Measurements from ENCODE around the gene MRTFA.

MRTFA gene

DNA sequence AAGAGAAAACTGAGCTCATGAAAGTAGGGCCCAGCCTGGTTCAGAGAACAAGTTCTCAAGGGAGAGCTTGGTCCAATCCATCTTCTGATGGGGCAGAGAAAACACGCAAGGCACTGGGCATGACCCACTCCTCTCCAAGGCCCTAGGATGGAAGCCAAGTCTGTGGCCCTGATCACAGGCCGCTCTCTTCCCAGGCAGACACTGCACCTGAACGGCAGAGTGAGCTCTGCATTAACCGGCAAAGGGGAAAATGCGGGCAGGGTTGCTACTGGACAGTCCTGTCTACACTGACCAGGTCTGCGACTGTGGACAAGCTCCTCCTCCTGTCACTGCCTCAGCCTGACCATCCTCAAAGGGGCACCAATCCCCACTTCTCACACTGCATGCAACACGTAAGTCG, 216.8 kb downstream of the MRTFA start:
- no peak for DNase-seq

DNA sequence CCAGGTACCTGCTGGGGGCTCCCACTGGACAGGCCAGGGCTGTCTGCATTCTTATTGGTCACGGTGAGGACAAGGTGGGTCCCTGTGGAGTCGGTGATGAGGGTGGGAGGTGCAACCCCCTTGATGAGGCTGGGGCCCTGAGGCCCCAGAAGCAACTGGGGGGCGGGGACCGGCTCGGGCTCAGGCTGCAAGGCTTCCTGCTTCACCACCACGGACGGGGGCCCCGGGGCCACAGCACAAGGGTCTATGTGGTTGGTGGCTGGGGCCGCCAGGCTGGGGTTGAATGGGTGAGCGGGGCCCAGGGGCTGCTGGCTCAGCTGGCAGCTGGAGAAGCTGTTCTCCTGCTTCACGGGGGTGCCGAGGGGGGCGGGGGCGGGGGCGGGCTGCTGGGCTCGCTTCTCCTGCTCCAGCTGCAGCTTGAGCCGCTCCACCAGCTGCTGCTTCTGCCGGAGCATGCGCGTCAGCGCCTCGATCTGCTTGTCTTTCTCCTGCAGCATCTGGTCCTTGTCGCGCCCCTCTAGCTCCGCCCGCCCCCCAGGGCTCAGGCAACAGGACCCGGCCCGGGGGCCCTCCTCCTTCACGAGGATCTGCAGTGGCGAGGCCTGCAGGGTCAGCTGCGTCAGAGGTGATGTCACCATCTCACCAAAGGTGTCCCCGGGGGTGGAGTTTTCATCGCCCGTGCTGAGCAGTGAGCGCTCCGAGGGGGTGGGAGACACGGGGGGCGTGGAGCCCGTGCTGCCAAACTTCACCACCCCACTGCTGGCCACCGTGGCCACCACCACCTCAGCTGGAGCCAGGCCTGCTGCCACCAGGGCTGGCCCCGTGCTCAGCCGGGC, 217.9 kb downstream of the MRTFA start:
- no peak for DNase-seq

GRCh38 chr22:40417881-40418280, 218.6 kb downstream of the MRTFA start:
- no peak for DNase-seq

GRCh38 chr22:40417041-40417440, 219.5 kb downstream of the MRTFA start:
- no peak for DNase-seq

DNA sequence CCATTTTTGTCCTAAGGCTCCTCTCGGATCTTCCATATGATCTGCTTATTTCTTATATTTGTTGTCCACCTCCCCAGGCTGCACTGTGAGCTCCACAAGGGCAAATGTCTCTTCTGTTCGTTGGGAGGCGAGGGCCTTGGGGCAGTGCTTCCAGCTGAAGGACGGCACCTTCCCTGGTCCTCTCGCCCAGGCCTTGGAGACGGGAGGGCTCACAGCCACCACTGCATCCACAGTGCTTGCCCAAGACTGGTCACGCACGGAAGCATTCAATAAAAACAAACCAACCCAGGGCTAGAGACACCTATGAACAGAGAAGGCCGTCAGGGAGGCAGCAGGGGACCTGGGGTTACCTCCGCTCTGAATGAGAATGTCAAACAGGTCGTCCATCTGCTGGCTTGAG, 219.9 kb downstream of the MRTFA start:
- DNase-seq, result no peak

GRCh38 chr22:40416267-40416570, 220.3 kb downstream of the MRTFA start:
- DNase-seq, result no peak

DNA sequence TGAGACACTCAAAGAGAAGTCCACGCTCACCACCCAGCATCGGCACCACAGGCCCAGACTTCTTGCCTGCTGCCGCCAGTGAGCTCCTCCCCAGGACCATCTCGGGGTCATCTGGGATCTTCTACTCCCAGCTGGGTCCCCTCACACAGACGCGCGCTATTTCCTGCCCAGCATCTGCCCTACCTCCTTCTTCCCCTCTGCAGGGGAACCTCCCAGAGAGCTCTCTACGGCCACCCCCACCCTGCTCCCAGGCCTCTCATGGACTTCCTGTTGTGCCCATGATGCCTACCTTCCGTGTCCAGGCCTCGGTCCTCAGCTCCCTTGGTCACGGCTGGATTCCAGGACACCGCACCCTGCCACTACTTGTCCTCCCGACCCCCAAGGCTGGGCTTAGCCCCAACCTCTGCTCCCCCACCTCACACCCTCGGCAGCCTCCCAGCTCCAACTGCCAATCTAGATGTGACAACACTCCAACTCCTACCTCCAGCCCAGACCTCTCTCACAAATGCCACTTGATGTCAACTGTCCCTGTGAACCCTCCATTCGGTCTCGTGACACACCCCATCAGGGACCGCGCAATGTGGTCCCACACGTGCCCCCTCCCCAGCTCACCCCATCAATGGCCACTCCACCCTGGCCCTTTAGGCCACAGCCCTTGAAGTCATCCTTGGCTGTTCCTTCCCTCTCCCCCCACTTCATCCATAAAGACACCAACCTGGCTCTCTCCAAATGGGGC, 220.8 kb downstream of the MRTFA start:
- DNase-seq, result no peak

DNA sequence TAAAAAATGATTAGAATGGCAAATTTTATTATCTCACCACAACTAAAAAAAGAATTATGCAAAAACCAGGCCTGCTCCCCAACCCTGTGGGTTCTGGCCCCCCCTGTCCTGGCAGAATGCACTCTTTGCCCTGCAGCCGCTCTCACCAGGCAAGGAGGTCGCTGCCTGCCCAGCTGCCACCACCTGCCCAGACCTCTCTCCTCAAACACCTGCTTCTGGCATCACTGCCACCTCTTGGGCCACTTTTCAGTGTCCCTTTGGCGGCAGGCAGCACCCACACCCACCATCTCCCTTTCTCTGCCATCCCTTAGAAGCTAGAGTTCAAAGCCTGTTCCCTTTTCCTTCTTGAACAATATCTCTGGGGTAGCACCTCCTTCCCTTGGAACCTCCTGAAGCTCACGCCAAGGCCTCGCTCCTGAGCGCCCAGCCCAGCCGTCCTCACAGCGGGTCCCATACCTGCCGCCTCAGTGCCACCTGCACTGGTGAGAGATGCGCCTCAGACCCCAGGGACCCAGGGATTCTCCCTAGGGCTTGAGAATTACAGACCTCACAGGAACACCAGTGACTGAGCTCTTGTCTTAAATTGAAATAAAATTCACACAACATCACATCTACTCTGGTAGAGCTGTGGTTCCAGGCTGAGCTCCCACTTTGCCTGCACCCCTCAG, 221.5 kb downstream of the MRTFA start:
- no peak for DNase-seq

DNA sequence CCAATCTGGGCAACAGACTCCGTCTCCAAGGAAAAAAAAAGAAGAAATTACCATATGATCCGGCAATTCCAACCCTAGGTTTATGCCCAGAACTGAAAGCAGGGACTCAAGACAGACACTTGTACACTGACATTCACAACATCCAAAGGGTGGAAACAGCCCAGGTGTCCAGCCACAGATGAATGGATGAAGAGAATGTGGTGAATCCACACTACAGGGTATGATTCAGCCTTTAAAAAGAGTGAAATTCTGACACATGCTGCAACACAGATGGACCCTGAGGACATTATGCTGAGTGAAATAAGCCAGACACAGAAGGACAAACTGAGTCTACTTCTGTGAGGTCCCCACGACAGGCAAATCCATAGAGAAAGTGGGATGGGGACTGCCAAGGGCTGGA, 222.2 kb downstream of the MRTFA start:
- no peak for DNase-seq

DNA sequence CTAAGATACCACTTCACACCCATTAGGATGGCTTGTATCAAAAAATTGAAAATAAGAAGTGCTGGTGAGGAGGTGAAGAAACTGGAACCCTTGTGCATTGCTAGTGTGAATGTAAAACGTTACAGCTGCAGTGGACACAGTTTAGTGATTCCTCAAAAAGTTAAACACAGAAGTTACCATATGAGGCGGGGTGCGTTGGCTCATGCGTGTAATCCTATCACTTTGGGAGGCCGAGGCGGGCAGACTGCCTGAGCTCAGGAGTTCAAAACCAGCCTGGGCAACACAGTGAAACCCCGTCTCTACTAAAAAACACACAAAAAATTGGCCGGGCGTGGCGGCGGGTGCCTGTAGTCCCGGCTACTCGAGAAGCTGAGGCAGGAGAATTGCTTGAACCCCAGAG, 222.6 kb downstream of the MRTFA start:
- DNase-seq, result no peak

GRCh38 chr22:40412441-40412840, 224.1 kb downstream of the MRTFA start:
- DNase-seq, result no peak

- no peak for DNase-seq
Measured at GRCh38 chr22:40411506-40411861, 225.0 kb downstream of the MRTFA start.

GRCh38 chr22:40410731-40411505, 225.6 kb downstream of the MRTFA start:
- DNase-seq, result no peak

DNA sequence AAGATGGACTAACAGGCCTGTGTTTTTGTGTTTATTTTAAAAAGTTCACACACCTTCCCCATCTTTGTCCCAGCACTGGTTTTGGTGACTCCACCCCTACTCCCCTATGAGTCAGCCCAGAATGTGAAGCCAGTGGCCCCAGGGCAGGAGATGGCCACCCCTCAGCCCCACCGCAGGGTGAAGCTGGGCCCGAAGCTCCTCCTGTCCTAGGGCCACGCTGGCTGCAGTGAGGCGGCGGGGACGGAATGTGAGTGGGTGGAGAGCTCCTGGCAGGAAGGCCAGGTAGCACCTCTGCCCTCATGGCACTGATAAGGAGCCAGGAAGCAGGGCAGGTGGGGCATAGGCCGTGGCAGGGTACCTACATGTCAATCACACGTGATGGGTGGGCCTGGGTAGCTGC, 226.2 kb downstream of the MRTFA start:
- DNase-seq, result no peak

DNA sequence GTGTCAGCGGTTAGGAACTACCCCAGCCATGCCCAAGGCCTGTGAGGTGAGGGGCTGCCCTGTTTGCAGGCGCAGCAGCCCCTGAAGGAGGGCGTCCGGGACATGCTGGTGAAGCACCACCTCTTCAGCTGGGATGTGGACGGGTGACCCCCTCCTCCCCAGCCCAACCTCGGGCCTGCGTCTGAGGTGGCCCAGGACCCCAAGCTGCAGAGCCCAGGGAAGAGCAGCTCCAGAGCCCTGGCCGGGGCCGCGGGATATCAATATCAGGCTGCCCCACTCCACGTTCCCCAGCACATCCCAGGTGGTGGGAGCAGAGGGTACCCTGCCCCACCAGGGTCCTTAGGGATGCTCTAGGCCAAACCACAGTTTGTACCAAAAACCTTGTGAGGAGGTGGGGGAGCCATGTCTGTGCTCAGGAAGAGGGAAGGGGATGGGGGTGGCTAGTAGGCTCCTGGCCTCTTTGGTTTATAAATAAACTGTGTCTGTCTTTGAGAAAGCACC, 226.9 kb downstream of the MRTFA start:
- DNase-seq, result no peak

- DNase-seq, result no peak
Measured at GRCh38 chr22:40408718-40409612, 227.6 kb downstream of the MRTFA start.

- no peak for DNase-seq
Measured at GRCh38 chr22:40407831-40408717, 228.4 kb downstream of the MRTFA start.

DNA sequence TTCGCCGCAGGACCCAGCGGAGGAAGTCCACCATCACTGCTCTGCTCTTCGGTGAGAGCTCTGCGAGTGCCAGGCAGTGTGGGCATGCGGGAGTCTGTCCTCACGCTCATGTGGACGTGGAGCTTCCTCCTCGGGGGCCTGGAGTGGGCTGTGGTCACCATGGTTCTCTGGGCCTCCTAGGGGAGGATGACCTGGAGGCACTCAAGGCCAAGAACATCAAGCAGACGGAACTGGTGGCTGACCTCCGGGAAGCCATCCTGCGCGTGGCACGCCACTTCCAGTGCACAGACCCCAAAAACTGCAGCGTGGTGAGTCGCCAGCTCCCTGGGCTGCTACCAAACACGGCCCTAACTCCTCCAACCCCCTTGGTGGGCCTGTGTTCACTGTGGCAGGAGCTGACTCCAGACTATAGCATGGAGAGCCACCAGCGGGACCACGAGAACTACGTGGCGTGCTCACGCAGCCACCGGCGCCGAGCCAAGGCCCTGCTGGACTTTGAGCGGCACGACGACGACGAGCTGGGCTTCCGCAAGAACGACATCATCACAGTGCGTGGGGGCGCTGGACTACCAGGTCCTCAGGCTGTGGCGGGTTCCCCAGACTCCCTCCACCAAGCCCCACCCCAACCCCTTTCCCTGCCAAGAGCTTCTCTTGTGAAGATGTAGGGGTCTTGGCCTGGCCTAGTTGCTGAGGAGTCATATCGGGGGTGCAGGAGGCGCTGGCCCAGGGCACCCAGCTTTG, 229.3 kb downstream of the MRTFA start:
- no peak for DNase-seq

GRCh38 chr22:40406063-40406890, 230.2 kb downstream of the MRTFA start:
- DNase-seq, result no peak

All from NK-92 treated with Interleukin-12 subunit alpha and Interleukin-12 subunit beta, amount 100 ng/mL, for 24 hours (cell line).